ELR (cell line): ENCODE results near the gene TLR4.

Experiments
- DNase-seq: peaks from one replicate; pipeline ENCODE4 v3.0.0-alpha.2; 2015; ENCODE audit warnings: low read depth

TLR4 gene

DNA sequence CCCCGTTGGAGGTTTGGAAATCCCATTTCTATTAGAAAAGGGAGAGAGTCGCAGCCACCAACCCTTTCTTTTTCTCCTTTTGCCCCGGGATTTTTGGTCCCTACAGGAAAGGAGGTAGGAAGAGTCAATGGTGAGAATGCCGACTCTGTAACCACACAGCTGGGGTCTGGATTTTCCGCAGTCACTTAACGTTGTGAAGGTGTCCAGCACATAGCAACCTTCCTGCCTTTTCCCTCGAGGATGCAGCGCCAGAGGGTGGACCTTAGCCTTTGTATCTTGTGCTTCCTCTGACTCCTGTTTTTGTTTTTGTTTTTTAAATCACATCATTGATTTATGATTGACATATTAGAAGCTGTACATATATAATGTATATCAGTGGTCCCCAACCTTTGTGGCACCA is 41.4 kb downstream of the TLR4 start:
- DNase-seq, result no peak

DNA sequence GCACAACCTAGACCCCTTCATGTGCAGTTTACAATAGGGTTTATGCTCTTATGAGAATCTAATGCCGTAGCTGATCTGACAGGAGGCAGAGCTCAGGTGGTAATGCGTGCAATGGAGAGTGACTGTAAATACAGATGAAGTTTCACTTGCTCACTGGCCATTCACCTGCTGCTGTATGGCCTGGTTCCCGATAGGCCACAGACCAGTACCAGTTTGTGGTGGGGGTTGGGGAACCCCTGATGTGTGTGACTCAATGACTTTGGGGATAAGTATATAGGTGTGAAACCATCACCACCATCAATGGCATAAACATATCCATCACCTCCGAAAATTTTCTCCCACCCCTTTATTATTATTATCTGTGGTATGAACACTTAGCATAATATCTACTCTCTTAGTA is 42.1 kb downstream of the TLR4 start:
- no peak for DNase-seq

DNA sequence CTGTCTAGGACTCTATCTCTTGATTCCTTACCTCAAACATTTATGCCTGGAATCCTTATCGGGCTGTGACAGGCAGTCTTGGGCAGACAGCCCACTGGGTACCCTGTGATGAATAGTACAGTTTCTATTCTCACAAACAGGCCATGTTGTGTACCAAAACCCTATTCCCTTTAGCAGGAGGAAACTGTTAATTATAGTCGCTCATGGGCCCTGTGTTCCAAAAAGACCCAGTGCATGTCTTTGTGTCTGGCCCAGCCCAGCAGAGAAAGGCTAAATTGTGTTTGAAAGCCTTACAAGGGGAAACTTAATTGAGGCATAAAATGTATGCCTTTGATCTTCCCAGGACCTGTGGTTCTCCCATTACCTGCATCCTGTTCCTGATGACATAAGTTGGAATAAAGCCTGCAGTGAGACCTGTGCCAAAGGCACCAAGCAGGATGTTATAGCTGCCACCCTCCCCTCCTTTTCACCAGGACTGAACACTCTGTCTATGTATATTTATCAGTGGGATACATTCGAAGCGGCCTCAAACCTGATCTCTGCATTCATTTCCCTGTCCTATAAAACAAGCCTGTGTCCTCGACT is 43.3 kb downstream of the TLR4 start:
- no peak for DNase-seq

DNA sequence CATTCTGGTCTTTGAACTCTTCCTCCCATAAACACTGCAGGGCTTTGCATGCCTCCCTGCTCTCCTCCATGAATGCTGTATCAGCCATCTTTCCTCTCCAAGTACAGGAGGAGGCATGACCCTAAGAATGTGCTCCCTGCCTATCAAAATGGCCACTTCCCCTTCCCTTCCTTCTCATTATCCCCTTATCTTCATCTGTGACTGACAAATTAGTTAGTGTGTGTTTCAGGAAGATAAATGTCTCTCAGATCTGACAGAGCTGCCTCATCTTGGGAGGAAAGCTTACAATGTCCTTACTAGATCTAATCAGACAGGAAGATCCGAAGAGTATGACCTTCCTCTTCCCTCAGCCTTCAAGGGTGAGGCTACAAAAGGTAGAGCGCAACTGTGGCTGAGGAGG is 46.2 kb downstream of the TLR4 start:
- no peak for DNase-seq

DNA sequence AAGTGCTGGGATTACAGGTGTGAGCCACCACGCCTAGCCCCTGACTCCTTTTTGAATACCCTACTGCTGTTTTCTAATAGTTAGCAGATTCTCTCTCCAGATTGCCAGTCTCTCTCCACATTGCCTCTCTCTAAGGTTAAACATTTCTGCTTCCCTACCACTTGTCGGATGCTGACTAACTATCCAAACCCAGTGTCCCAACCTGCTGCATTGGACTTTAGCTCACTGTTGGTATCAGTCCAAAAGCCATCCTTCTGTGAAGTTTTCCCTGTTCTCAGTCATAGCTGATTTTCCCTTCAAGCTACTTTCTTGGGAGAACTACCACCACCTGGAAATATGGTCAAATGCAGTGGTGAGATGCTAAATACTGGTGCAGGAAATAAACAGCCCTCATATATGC is 48.7 kb downstream of the TLR4 start:
- no peak for DNase-seq

DNA sequence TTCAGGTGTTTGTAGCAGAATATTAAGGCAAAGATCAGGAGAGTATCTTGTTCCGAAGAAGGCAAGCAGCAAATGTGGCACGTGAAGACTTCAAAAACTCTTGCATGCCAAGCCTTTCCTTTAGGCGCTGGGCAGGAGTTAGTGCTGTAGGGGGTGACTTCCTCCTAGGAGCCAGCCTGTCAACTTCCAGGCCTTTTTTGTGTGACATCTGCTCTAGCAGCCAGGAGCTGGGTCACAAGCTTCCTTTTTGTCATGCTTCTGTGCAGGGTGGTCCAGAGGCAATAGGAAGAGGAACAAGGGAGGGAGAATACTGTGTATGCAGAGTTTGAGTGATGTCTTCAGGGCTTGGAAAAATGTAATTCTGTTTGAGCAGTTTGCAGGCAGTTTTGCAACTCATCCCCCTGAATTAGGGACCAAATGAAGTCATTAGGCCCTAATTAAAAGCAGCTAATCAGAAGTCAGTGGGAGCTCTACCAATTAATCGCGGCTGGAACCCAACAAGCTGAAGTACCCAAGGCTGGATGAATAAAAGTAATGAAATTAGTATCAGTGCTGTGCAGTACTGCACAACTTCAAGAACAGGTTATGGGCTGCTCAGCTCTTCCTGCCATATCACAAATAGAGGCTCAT is 53.5 kb downstream of the TLR4 start:
- no peak for DNase-seq

DNA sequence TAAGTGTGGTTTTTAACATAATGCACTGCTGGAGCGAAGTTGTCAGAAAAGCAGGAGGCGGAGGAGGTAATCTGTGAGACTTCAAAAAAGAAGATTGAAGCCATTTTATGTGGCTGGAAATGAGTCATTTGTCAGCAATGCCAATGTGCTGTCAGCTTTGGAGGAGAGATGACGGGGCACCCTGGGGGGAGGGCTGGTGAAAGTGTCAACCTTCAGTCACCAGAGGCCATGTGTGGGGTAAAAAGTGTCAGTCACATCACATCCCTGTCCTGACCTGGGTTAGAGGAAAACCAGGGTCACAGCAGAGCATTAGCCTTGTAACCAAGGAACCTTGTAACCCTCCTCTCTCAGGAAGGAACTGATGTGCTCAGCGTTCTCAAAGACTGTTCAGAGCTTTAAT is 59.1 kb downstream of the TLR4 start:
- DNase-seq, result peak; percentile 51

DNA sequence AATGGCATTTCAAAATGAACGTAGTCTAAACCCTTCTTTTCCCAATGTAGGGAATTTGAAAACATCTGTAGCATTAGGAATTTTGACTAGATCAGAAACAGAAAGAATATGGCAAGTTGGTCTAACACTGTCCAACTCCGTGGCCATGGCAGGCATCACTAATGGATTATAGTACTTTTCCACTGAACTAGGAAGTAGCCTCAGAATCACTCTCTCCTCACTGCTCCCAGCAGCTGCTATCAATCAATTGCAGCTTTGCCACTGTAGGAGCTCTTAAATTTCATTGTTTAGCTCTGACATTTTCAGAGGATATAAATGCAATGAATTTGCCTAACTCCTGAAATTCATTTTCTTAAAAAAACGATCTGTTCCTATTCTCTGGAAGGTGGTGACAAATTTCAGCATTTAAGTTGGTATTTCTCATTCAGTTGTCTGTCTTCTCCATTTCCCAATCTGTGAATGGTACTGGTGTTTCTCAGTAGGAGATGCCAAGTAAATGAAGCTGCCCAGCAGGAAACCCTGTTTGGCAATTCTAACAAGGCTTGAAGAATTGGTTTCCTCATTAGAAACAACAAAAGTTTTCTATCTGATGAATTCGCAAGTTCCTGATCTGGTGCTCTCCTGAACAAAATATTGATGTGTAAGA is 64.7 kb downstream of the TLR4 start:
- no peak for DNase-seq

DNA sequence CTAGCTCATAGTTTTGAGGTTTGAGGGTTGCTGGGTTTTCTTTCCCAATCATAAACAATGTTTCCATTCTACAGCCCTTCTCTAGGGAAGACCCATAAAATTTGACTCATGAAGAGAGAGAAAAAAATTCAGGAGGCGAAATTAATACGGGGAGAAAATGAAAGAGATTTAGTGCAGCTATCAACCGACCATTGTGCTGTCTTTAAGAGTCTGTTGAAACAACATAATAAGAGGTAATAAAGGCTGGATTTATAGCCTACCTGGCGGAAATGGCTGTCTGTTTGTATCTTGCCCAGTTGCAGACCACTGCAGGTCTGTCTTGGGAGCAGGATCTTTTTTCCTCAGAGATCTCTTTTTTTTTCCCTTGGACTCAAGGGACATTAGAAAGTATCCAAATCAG is 66.9 kb downstream of the TLR4 start:
- no peak for DNase-seq

DNA sequence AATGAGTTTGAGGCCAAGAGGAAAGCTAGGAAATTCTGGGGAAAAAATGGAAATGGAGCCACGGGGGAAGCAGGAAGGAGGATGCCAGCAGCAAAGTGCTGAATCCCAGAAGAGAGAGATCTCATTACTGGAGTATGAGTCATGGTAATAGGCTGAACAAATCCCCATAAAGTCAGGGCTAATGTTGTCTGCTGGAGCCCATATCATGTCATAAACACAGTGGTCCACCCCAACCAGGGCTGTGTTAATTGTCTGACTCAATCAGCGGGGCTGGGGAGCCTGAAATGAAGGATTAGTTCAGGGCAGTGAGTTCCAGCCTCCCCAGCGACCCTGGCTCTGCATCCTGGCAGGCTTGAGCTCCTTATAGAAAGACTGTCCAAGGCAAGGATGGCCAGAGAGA is 68.8 kb downstream of the TLR4 start:
- peak; percentile 55 for DNase-seq
